Suprapubic skin (tissue), 4 donors: Measurements from ENCODE around the gene MTMR11.

Experiments used
- CTCF ChIP-seq, 2 donors: fragments of 200-600 bp in 1 of 2; fragments of 450-650 bp in 1 of 2; sonication (generic) in 1 of 2; IDR thresholded peaks; one replicate each; pipeline ENCODE4 v1.5.1; 2016 to 2019; ENCODE audit warnings: antibody characterized with exemption in 2 of 2, mild to moderate bottlenecking in 1 of 2, moderate library complexity in 1 of 2
- POLR2A ChIP-seq, 2 donors: fragments of 450-650 bp; IDR thresholded peaks; one replicate each; pipeline ENCODE4 v1.6.1; 2017; ENCODE audit warnings: antibody characterized with exemption in 2 of 2, mild to moderate bottlenecking in 2 of 2, moderate library complexity in 2 of 2
- POLR2AphosphoS5 ChIP-seq, 3 donors: sonication (generic); formaldehyde crosslinking; IDR thresholded peaks; one replicate each; pipeline ENCODE4 v1.6.1; 2017; ENCODE audit warnings: antibody characterized with exemption in 3 of 3

- TF ChIP-seq POLR2A (IDR thresholded peaks at IDR 0.05) (no peak), CTCF (IDR thresholded peaks at IDR 0.05) (no peak), POLR2AphosphoS5 (IDR thresholded peaks at IDR 0.05) (no peak)
Measured at GRCh38 chr1:149940427-149940826, 3.7 kb upstream of the MTMR11 start.
